GM18907 (cell line): ENCODE results near the gene KCNJ4.

Source experiments
- ATAC-seq: cut with Tn5 transposase; IDR thresholded peaks from one replicate; pipeline ENCODE4 v1.9.1; 2021; ENCODE audit warnings: mild to moderate bottlenecking, moderate library complexity; ENCODE audit not compliant: unreplicated experiment

KCNJ4 gene

GRCh38 chr22:38453996-38454352, 1.0 kb downstream of the KCNJ4 start:
- no peak for ATAC-seq

- no peak for ATAC-seq
Measured at GRCh38 chr22:38453066-38453672, 1.8 kb downstream of the KCNJ4 start.

GRCh38 chr22:38452373-38453065, 2.5 kb downstream of the KCNJ4 start:
- no peak for ATAC-seq

GRCh38 chr22:38451864-38452263, 3.1 kb downstream of the KCNJ4 start:
- ATAC-seq: no peak

GRCh38 chr22:38451404-38451803, 3.6 kb downstream of the KCNJ4 start:
- no peak for ATAC-seq

- no peak for ATAC-seq
Measured at GRCh38 chr22:38450234-38450797, 4.7 kb downstream of the KCNJ4 start.

GRCh38 chr22:38449776-38450175, 5.2 kb downstream of the KCNJ4 start:
- no peak for ATAC-seq

GRCh38 chr22:38448945-38449745, 5.9 kb downstream of the KCNJ4 start:
- ATAC-seq: no peak

GRCh38 chr22:38446018-38446601, 8.9 kb downstream of the KCNJ4 start:
- no peak for ATAC-seq

- ATAC-seq: no peak
Measured at GRCh38 chr22:38444783-38445182, 10.2 kb downstream of the KCNJ4 start.

GRCh38 chr22:38443628-38444521, 11.1 kb downstream of the KCNJ4 start:
- no peak for ATAC-seq

- ATAC-seq: no peak
Measured at GRCh38 chr22:38442967-38443627, 11.9 kb downstream of the KCNJ4 start.

GRCh38 chr22:38441620-38442287, 13.2 kb downstream of the KCNJ4 start:
- ATAC-seq: no peak

GRCh38 chr22:38440747-38441350, 14.2 kb downstream of the KCNJ4 start:
- ATAC-seq: no peak

- no peak for ATAC-seq
Measured at GRCh38 chr22:38437416-38437815, 17.6 kb downstream of the KCNJ4 start.

GRCh38 chr22:38436629-38437395, 18.2 kb downstream of the KCNJ4 start:
- ATAC-seq: no peak

- no peak for ATAC-seq
Measured at GRCh38 chr22:38435965-38436364, 19.0 kb downstream of the KCNJ4 start.

GRCh38 chr22:38435010-38435409, 20.0 kb downstream of the KCNJ4 start:
- no peak for ATAC-seq
